Testis (tissue), 2 donors: ENCODE results near the gene ZIM2.

Source experiments
- POLR2A ChIP-seq: fragments of 450-650 bp; IDR thresholded peaks from one replicate; pipeline ENCODE4 v1.6.1; 2017; ENCODE audit warnings: antibody characterized with exemption, mild to moderate bottlenecking, moderate library complexity
- TF ChIP-seq, protein P1 (sequence below), 3 experiments: fragments of 450-650 bp in 2 of 3; fragments of 200-600 bp in 1 of 3; sonication (generic) in 1 of 3; IDR thresholded peaks; one replicate each; pipeline ENCODE4 v1.5.1; 2016 to 2019; ENCODE audit warnings: antibody characterized with exemption in 3 of 3, mild to moderate bottlenecking in 2 of 3, moderate library complexity in 1 of 3

DNA sequence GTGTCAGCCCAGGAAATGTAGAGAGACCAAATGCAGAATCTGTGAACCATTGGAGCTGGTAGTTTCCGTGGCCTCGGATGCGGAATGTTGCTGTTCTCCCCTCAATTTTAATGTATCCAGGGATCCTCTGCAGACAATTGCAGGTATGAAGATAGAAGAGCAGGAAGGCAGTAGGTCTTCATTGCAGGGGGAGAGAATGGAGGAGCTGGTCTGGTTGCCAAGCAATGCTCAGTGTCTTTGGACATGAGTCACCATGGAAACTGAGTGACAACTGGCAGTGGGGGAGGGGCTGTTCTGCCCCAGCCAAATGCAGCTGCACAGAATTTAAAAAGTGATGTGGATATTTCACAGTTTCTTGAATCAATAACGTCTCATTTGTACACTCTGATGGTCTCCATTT, 112.8 kb downstream of the ZIM2 start:
- TF ChIP-seq, protein P1, sequence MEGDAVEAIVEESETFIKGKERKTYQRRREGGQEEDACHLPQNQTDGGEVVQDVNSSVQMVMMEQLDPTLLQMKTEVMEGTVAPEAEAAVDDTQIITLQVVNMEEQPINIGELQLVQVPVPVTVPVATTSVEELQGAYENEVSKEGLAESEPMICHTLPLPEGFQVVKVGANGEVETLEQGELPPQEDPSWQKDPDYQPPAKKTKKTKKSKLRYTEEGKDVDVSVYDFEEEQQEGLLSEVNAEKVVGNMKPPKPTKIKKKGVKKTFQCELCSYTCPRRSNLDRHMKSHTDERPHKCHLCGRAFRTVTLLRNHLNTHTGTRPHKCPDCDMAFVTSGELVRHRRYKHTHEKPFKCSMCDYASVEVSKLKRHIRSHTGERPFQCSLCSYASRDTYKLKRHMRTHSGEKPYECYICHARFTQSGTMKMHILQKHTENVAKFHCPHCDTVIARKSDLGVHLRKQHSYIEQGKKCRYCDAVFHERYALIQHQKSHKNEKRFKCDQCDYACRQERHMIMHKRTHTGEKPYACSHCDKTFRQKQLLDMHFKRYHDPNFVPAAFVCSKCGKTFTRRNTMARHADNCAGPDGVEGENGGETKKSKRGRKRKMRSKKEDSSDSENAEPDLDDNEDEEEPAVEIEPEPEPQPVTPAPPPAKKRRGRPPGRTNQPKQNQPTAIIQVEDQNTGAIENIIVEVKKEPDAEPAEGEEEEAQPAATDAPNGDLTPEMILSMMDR (IDR thresholded peaks at IDR 0.05): no peak
- no peak for TF ChIP-seq POLR2A
